K562 (cell line): ENCODE measurements around the gene MTERF4. TPM values are rescaled to one million over a fixed set of nuclear protein-coding genes. Genes with fewer than 3 reads are reported as not detected.

Experiments used
- CAMTA2 ChIP-seq: fragments of 250-450 bp; sonication (Bioruptor Pico); conservative IDR thresholded peaks from 2 replicates; pipeline ENCODE4 v1.5.1; 2022
- CXXC5 ChIP-seq: fragments of 250-450 bp; sonication (Bioruptor Pico); IDR thresholded peaks from 2 replicates; pipeline ENCODE4 v1.8.0; 2022; ENCODE audit warnings: inconsistent platforms, mild to moderate bottlenecking, moderate library complexity
- EP400 ChIP-seq: fragments of 450-650 bp; IDR thresholded peaks from 2 replicates; pipeline ENCODE4 v1.6.1; 2017; ENCODE audit warnings: antibody characterized with exemption, mild to moderate bottlenecking, moderate library complexity
- PRDM10 ChIP-seq: fragments of 450-650 bp; IDR thresholded peaks from 2 replicates; pipeline ENCODE4 v1.6.1; 2018; ENCODE audit not compliant: partially characterized antibody
- RCOR1 ChIP-seq, 2 experiments: IDR thresholded peaks; 2 replicates each; pipeline ENCODE4 v1.6.1; 2012; ENCODE audit warnings: low read depth in 2 of 2, low read length in 2 of 2, borderline replicate concordance in 1 of 2, improper control_type of control experiment in 1 of 2
- TARDBP ChIP-seq: fragments of 450-650 bp; IDR thresholded peaks from 2 replicates; pipeline ENCODE4 v1.6.1; 2016
- ZNF668 ChIP-seq: fragments of 250-450 bp; sonication (Bioruptor Pico); IDR thresholded peaks from 2 replicates; pipeline ENCODE4 v1.8.0; 2022; ENCODE audit warnings: mild to moderate bottlenecking, inconsistent platforms
- polyA plus RNA-seq, 8 experiments: library from polyadenylated mRNA; depleted of rRNA in 4 of 8; stranded (reverse) in 5 of 8; unstranded in 3 of 8; fragments of >200 nt; fragmentation: Nextera tagmentation in 2 of 8; fragmentation: Illumina TruSeq in 1 of 8; extraction: Ambion mirVana in 2 of 8; extraction: Trizol in 1 of 8; gene quantifications; 2 replicates each; pipeline versions ENCODE4 v1.2.1 to v1.2.3, GENCODE V29; 2011 to 2014; ENCODE audit warnings: inconsistent platforms in 1 of 8, missing spikeins in 1 of 8
- total RNA-seq, 7 experiments: library from RNA; depleted of rRNA in 6 of 7; stranded (reverse); fragments of >200 nt in 6 of 7; fragmentation: Illumina TruSeq in 2 of 7; extraction: Trizol in 2 of 7; gene quantifications; 2 replicates each; pipeline versions ENCODE4 v1.2.1 to v1.2.3, GENCODE V29; 2011 to 2021; ENCODE audit warnings: low replicate concordance in 1 of 7
- TF ChIP-seq, protein P1 (sequence below): fragments of 450-650 bp; IDR thresholded peaks from 2 replicates; pipeline ENCODE4 v1.6.1; 2018; ENCODE audit warnings: mild to moderate bottlenecking, low read depth; ENCODE audit not compliant: partially characterized antibody

Gene MTERF4
- total and polyA plus RNA-seq, 9 of the 15 experiments (the other 6 are each of a cell fraction or from before 2014, with no cell fraction given): 15.3 to 29.6 (median 21.2) TPM

GRCh38 chr2:241112592-241112991 lies 10.5 kb upstream of the MTERF4 start (continued):
- TF ChIP-seq ZNF668: no peak
- TF ChIP-seq RCOR1 (IDR thresholded peaks at IDR 0.05; ENCODE audit: borderline replicate concordance in 1 of 2, low read depth in 2 of 2, low read length in 2 of 2): no peak
- no peak for TF ChIP-seq TARDBP
- no peak for TF ChIP-seq PRDM10
- TF ChIP-seq, protein P1, sequence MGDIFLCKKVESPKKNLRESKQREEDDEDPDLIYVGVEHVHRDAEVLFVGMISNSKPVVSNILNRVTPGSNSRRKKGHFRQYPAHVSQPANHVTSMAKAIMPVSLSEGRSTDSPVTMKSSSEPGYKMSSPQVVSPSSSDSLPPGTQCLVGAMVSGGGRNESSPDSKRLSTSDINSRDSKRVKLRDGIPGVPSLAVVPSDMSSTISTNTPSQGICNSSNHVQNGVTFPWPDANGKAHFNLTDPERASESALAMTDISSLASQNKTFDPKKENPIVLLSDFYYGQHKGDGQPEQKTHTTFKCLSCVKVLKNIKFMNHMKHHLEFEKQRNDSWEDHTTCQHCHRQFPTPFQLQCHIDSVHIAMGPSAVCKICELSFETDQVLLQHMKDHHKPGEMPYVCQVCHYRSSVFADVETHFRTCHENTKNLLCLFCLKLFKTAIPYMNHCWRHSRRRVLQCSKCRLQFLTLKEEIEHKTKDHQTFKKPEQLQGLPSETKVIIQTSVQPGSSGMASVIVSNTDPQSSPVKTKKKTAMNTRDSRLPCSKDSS: no peak
- no peak for TF ChIP-seq EP400
- no peak for TF ChIP-seq CXXC5 (CRISPR knock-in tag)
- TF ChIP-seq CAMTA2 (CRISPR knock-in tag): no peak
